ENCODE measurements around the gene PFN1. TPM values are rescaled to one million over a fixed set of nuclear protein-coding genes. Genes with fewer than 3 reads are reported as not detected.

Gene PFN1
- total and polyA plus RNA-seq, 3 donors from 2014 or later = 244 to 349 (median 257) TPM

DNA sequence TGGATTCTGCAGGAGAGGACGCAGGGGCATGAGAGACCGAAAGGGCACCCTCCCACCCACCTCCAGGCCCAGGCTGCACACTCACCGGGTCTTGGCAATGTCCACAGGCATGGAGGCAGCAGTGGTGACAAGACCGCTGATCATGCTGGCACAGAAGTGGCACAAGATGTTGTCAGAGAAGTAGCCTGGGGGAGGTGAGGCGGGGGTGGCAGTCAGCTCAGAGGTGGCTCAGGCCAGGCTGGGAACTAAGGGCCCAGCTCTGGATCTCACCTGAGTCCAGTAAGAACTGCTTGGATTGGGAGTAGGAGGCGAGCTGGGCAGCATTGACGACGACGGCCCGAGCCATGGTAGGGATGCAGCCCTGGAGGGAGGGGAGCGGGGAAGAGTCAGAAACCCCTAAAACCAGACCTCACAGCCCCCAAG lies 10.2 kb downstream of the PFN1 start:
- 91 to 93% methylated on average over 9 to 11 of the region's 11 CpGs for WGBS, 2 donors
- no peak overlapping the region for H3K4me3 ChIP-seq
- TF ChIP-seq, protein P1, sequence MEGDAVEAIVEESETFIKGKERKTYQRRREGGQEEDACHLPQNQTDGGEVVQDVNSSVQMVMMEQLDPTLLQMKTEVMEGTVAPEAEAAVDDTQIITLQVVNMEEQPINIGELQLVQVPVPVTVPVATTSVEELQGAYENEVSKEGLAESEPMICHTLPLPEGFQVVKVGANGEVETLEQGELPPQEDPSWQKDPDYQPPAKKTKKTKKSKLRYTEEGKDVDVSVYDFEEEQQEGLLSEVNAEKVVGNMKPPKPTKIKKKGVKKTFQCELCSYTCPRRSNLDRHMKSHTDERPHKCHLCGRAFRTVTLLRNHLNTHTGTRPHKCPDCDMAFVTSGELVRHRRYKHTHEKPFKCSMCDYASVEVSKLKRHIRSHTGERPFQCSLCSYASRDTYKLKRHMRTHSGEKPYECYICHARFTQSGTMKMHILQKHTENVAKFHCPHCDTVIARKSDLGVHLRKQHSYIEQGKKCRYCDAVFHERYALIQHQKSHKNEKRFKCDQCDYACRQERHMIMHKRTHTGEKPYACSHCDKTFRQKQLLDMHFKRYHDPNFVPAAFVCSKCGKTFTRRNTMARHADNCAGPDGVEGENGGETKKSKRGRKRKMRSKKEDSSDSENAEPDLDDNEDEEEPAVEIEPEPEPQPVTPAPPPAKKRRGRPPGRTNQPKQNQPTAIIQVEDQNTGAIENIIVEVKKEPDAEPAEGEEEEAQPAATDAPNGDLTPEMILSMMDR (IDR thresholded peaks at IDR 0.05) = no peak
- peaks cover 14% of the 10 kb centered on the region for H3K4me1 ChIP-seq
- H3K27ac ChIP-seq = no peak overlapping the region
- H3K9me3 ChIP-seq = no peaks in the 10 kb centered on the region
- H3K27me3 ChIP-seq = no peaks in the 10 kb centered on the region
- DNase-seq = no peak
- H3K36me3 ChIP-seq (ENCODE audit: low read depth, missing control alignments) = no peaks in the 10 kb centered on the region
- intact Hi-C loops (cut with DNase I; ENCODE audit: low total_unique reads) = no loop called here

GRCh38 chr17:4937553-4937952 lies 10.8 kb downstream of the PFN1 start:
- Histone ChIP-seq H3K9me3 (no peaks in the 10 kb centered on the region), H3K27me3 (no peaks in the 10 kb centered on the region), H3K27ac (no peak overlapping the region), H3K36me3 (ENCODE audit: low read depth, missing control alignments) (no peaks in the 10 kb centered on the region), H3K4me1 (peaks cover 14% of the 10 kb centered on the region), H3K4me3 (no peak overlapping the region)
- 93 to 97% methylated on average over 13 to 16 of the region's 16 CpGs for WGBS, 2 donors
- TF ChIP-seq, protein P1 (IDR thresholded peaks at IDR 0.05) = no peak
- TF ChIP-seq POLR2A (IDR thresholded peaks at IDR 0.05) = no peak
- DNase-seq = no peak
- intact Hi-C loops (cut with DNase I; ENCODE audit: low total_unique reads) = no loop called here

- H3K36me3 ChIP-seq (ENCODE audit: low read depth, missing control alignments) = no peaks in the 10 kb centered on the region
- WGBS, 2 donors = 88% methylated on average over 3 of the region's 3 CpGs
- no peaks in the 10 kb centered on the region for H3K9me3 ChIP-seq
- intact Hi-C loops (cut with DNase I; ENCODE audit: low total_unique reads) = no loop called here
- no peak for DNase-seq
- no peak overlapping the region for H3K4me3 ChIP-seq
- TF ChIP-seq, protein P1 (IDR thresholded peaks at IDR 0.05) = no peak
- TF ChIP-seq POLR2A (IDR thresholded peaks at IDR 0.05) = no peak
- H3K27me3 ChIP-seq = no peaks in the 10 kb centered on the region
- peaks cover 11% of the 10 kb centered on the region for H3K4me1 ChIP-seq
- no peak overlapping the region for H3K27ac ChIP-seq
Measured at GRCh38 chr17:4936436-4936835, 11.9 kb downstream of the PFN1 start.

DNA sequence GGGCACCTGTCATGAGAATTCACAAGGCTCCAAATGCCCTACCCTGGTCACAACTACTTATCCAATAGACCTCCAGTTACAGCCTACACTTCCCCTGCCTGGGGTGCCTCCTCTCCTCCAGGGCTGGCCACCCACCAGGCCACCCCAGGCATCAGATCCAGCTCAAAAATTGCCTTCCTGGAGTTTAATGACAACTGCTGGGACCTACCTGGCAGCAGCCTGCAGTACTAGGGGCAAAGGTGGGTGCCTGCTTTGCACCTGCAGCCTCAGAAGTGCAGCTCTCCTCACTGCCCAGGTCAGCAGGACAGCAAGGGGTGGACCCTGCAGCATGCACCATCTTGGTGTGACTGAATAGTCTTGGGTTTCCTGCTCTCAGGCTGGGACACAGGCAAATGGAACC lies 12.7 kb downstream of the PFN1 start:
- intact Hi-C loops (cut with DNase I; ENCODE audit: low total_unique reads) = no loop called here
- Histone ChIP-seq H3K27me3 (no peaks in the 10 kb centered on the region), H3K36me3 (ENCODE audit: low read depth, missing control alignments) (no peaks in the 10 kb centered on the region), H3K4me1 (peaks cover 11% of the 10 kb centered on the region), H3K9me3 (no peaks in the 10 kb centered on the region), H3K4me3 (no peak overlapping the region), H3K27ac (no peak overlapping the region)
- DNase-seq = no peak
- no peak for TF ChIP-seq POLR2A (IDR thresholded peaks at IDR 0.05)
- TF ChIP-seq, protein P1 (IDR thresholded peaks at IDR 0.05) = no peak

DNA sequence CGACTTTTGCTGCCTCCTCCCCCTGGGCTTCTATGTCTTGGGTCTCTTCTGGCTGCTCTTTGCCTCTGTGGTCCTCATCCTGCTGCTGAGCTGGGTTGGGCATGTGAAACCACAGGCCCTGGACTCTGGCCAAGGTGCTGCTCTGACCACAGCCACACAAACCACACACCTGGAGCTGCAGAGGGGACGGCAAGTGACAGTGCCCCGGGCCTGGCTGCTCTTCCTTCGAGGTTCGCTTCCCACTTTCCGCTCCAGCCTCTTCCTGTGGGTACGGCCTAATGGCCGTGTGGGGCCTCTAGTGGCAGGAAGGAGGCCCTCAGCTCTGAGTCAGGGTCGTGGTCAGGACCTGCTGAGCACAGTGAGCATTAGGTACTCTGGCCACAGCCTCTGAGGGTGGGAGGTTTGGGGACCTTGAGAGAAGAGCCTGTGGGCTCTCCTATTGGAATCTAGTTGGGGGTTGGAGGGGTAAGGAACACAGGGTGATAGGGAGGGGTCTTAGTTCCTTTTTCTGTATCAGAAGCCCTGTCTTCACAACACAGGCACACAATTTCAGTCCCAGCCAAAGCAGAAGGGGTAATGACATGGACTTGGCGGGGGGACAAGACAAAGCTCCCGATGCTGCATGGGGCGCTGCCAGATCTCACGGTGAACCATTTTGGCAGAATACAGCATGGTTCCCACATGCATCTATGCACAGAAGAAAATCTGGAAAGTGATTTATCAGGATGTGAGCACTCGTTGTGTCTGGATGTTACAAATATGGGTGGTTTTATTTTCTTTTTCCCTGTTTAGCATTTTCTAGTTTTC lies 14.0 kb downstream of the PFN1 start:
- intact Hi-C loops (cut with DNase I; ENCODE audit: low total_unique reads) = no loop called here
- no peak overlapping the region for H3K4me3 ChIP-seq
- 52 to 53% methylated on average over 13 to 14 of the region's 14 CpGs for WGBS, 2 donors
- no peaks in the 10 kb centered on the region for H3K27me3 ChIP-seq
- H3K36me3 ChIP-seq (ENCODE audit: low read depth, missing control alignments) = no peaks in the 10 kb centered on the region
- no peak for DNase-seq
- no peak overlapping the region for H3K27ac ChIP-seq
- peaks cover 11% of the 10 kb centered on the region for H3K4me1 ChIP-seq
- no peaks in the 10 kb centered on the region for H3K9me3 ChIP-seq
- TF ChIP-seq POLR2A (IDR thresholded peaks at IDR 0.05) = no peak
- TF ChIP-seq, protein P1 (IDR thresholded peaks at IDR 0.05) = no peak

Data from testis (tissue), 3 donors.